HCT116 (cell line): Measurements from ENCODE around the gene KCTD15. TPM values are rescaled to one million over a fixed set of nuclear protein-coding genes. Genes with fewer than 3 reads are reported as not detected.

Experiments used
- ATAC-seq: fragments of 200-7000 bp; cut with Tn5 transposase; 2 replicates; pipeline ENCODE4 v1.9.1; 2020; ENCODE audit warnings: mild to moderate bottlenecking, moderate library complexity
- BruUV-seq: library from RNA; stranded (reverse); fragments of 400-500 nt; replicated peaks from 2 replicates; lab custom pipeline; 2021; lab: Mats Ljungman, UMichigan
- CTCF ChIA-PET: fragments of 300-600 bp; sonication (Branson Sonifier 250); formaldehyde crosslinking; loops from one replicate; lab custom pipeline; 2021; ENCODE audit warnings: antibody characterized with exemption; lab: Charles Lee
- POLR2A ChIA-PET: fragments of 300-600, 350-600 bp; sonication (Branson Sonifier 250); formaldehyde crosslinking; loops from one replicate; lab custom pipeline; 2021; ENCODE audit warnings: antibody characterized with exemption; lab: Charles Lee
- RAD21 ChIA-PET, 2 experiments: fragments of 300-600 bp; sonication (Branson Sonifier 250); formaldehyde crosslinking; loops; one replicate each; lab custom pipeline; 2023; ENCODE audit warnings: low total read pairs in 2 of 2; ENCODE audit not compliant: uncharacterized antibody in 2 of 2, unreplicated experiment in 2 of 2, low non-redundant PET in 1 of 2; lab: Charles Lee
- DNase-seq: peaks from one replicate; pipeline ENCODE4 v3.0.0-alpha.2; 2010; ENCODE audit warnings: low read depth, low spot score
- H2AFZ ChIP-seq: fragments of 200-600 bp; shearing (Covaris generic), sonication (generic); 2 replicates; pipeline ENCODE4 v1.6.1; 2017; ENCODE audit warnings: low read depth, mixed run types, mixed read lengths, antibody characterized with exemption, low read length; ENCODE audit not compliant: poor library complexity, severe bottlenecking
- H3K27ac ChIP-seq: 2 replicates; pipeline ENCODE4 v1.5.1; 2012; ENCODE audit warnings: low read depth, low read length
- H3K27me3 ChIP-seq: fragments of 200-600 bp; sonication (generic); 2 replicates; pipeline ENCODE4 v1.6.1; 2016; ENCODE audit warnings: mixed run types, low read length, mixed read lengths; ENCODE audit not compliant: insufficient read depth
- H3K36me3 ChIP-seq, 2 experiments: fragments of 200-500 bp in 1 of 2; fragments of 200-600 bp in 1 of 2; sonication (Bioruptor generic) in 1 of 2; sonication (generic) in 1 of 2; 2 replicates each; pipeline versions ENCODE4 v1.5.1 to v1.6.1; 2014 to 2016; ENCODE audit warnings: low read length in 2 of 2, inconsistent platforms in 1 of 2, mixed read lengths in 1 of 2, mixed run types in 1 of 2; ENCODE audit not compliant: insufficient read depth in 2 of 2, control insufficient read depth in 1 of 2
- H3K4me1 ChIP-seq, 2 experiments: fragments of 200-600 bp in 1 of 2; sonication (generic) in 1 of 2; 2 replicates each; pipeline versions ENCODE4 v1.5.1 to v1.6.1; 2012 to 2017; ENCODE audit warnings: low read length in 2 of 2, inconsistent platforms in 1 of 2, mild to moderate bottlenecking in 1 of 2, mixed read lengths in 1 of 2, mixed run types in 1 of 2, moderate library complexity in 1 of 2; ENCODE audit not compliant: insufficient read depth in 2 of 2, control insufficient read depth in 1 of 2
- H3K4me2 ChIP-seq: fragments of 200-600 bp; sonication (generic); 2 replicates; pipeline ENCODE4 v1.6.1; 2017; ENCODE audit warnings: mixed run types, low read length, mixed read lengths
- H3K4me3 ChIP-seq, 2 experiments: fragments of 200-600 bp in 1 of 2; sonication (generic) in 1 of 2; replicated peaks in 1 of 2; 2 replicates each; pipeline ENCODE4 v1.5.1; 2011 to 2016; ENCODE audit warnings: low read length in 2 of 2, control low read depth in 1 of 2, low read depth in 1 of 2, mild to moderate bottlenecking in 1 of 2, mixed read lengths in 1 of 2, mixed run types in 1 of 2
- H3K79me2 ChIP-seq: fragments of 200-600 bp; sonication (generic); 2 replicates; pipeline ENCODE4 v1.6.1; 2017; ENCODE audit warnings: mild to moderate bottlenecking, mixed run types, low read length, moderate library complexity, mixed read lengths; ENCODE audit not compliant: insufficient read depth
- H3K9ac ChIP-seq: fragments of 200-600 bp; sonication (generic); 2 replicates; pipeline ENCODE4 v1.6.1; 2016; ENCODE audit warnings: low read length, mixed read lengths
- H3K9me2 ChIP-seq: fragments of 200-600 bp; sonication (generic), shearing (Covaris generic); 2 replicates; pipeline ENCODE4 v1.6.1; 2017; ENCODE audit warnings: mixed run types, mild to moderate bottlenecking, moderate library complexity; ENCODE audit not compliant: insufficient read depth
- H3K9me3 ChIP-seq, 2 experiments: fragments of 200-500 bp in 1 of 2; fragments of 200-600 bp in 1 of 2; sonication (Bioruptor generic) in 1 of 2; sonication (generic) in 1 of 2; 2 replicates each; pipeline ENCODE4 v1.6.1; 2014 to 2017; ENCODE audit warnings: low read length in 2 of 2, mixed read lengths in 2 of 2, inconsistent platforms in 1 of 2, low read depth in 1 of 2, mild to moderate bottlenecking in 1 of 2, mixed run types in 1 of 2, moderate library complexity in 1 of 2; ENCODE audit not compliant: control insufficient read depth in 1 of 2, insufficient read depth in 1 of 2
- H4K20me1 ChIP-seq: fragments of 200-600 bp; sonication (generic), shearing (Covaris generic); 2 replicates; pipeline ENCODE4 v1.6.1; 2017; ENCODE audit warnings: mixed run types, mild to moderate bottlenecking, moderate library complexity; ENCODE audit not compliant: insufficient read depth
- ATF3 ChIP-seq: IDR thresholded peaks from 2 replicates; pipeline ENCODE4 v1.6.1; 2012
- CBX3 ChIP-seq: IDR thresholded peaks from 2 replicates; pipeline ENCODE4 v1.6.1; 2012; ENCODE audit warnings: low read depth
- EZH2 ChIP-seq: fragments of 200-600 bp; sonication (generic); IDR thresholded peaks from 2 replicates; pipeline ENCODE4 v1.6.1; 2017; ENCODE audit warnings: antibody characterized with exemption, mixed run types
- EZH2phosphoT487 ChIP-seq: fragments of 200-600 bp; IDR thresholded peaks from 2 replicates; pipeline ENCODE4 v1.6.1; 2018; ENCODE audit warnings: antibody characterized with exemption, borderline replicate concordance
- JUND ChIP-seq: IDR thresholded peaks from 2 replicates; pipeline ENCODE4 v1.6.1; 2012
- MAX ChIP-seq: IDR thresholded peaks from 2 replicates; pipeline ENCODE4 v1.6.1; 2012
- POLR2A ChIP-seq: IDR thresholded peaks from 2 replicates; pipeline ENCODE4 v1.7.0; 2011; ENCODE audit warnings: borderline replicate concordance; ENCODE audit not compliant: insufficient read depth, insufficient read length; ENCODE audit errors: extremely low read depth
- POLR2AphosphoS5 ChIP-seq: IDR thresholded peaks from 2 replicates; pipeline ENCODE4 v1.6.1; 2011; ENCODE audit warnings: mild to moderate bottlenecking, low read depth, low read length, moderate library complexity
- RAD21 ChIP-seq: IDR thresholded peaks from 2 replicates; pipeline ENCODE4 v1.6.1; 2012; ENCODE audit warnings: low read depth, mild to moderate bottlenecking
- SIN3A ChIP-seq: IDR thresholded peaks from 2 replicates; pipeline ENCODE4 v1.6.1; 2012; ENCODE audit warnings: low read depth
- SRF ChIP-seq: IDR thresholded peaks from 2 replicates; pipeline ENCODE4 v1.6.1; 2012; ENCODE audit warnings: low read depth
- YY1 ChIP-seq: IDR thresholded peaks from 2 replicates; pipeline ENCODE4 v1.6.1; 2011; ENCODE audit warnings: low read length, low read depth, moderate library complexity, mild to moderate bottlenecking; ENCODE audit not compliant: insufficient replicate concordance; ENCODE audit errors: extremely low read depth
- ZFX ChIP-seq: fragments of 450-650 bp; IDR thresholded peaks from 2 replicates; pipeline ENCODE4 v1.6.1; 2017
- ZNF274 ChIP-seq: fragments of 200-500 bp; sonication (Bioruptor generic); IDR thresholded peaks from 2 replicates; pipeline ENCODE4 v1.6.1; 2014; ENCODE audit warnings: mild to moderate bottlenecking, low read depth, low read length, inconsistent platforms
- intact Hi-C: fragments of 100-400 bp; cut with micrococcal nuclease; formaldehyde crosslinking; loops from 2 replicates; pipeline ENCODE4 v1.10.0; 2022
- total RNA-seq: library from RNA; stranded (reverse); gene quantifications from one replicate; pipeline ENCODE4 v1.2.1, GENCODE V29; 2021; ENCODE audit not compliant: unreplicated experiment
- TF ChIP-seq, protein P1 (sequence below): IDR thresholded peaks from 2 replicates; pipeline ENCODE4 v1.6.1; 2011; ENCODE audit warnings: mild to moderate bottlenecking, low read length, moderate library complexity; ENCODE audit not compliant: insufficient replicate concordance; ENCODE audit errors: extremely low read depth
- TF ChIP-seq, protein P2 (sequence below): IDR thresholded peaks from 2 replicates; pipeline ENCODE4 v1.6.1; 2012; ENCODE audit warnings: low read depth

Gene KCTD15
- total RNA-seq, 1 experiment from 2014 or later, result 29.2 TPM

GRCh38 chr19:33831825-33832224 is 35.2 kb downstream of the KCTD15 start:
- Histone ChIP-seq H3K4me3 (no peak overlapping the region), H4K20me1 (no peaks in the 10 kb centered on the region), H3K27ac (no peak overlapping the region), H3K9me3 (no peaks in the 10 kb centered on the region), H3K79me2 (no peaks in the 10 kb centered on the region), H3K9ac (no peak overlapping the region), H3K36me3 (no peaks in the 10 kb centered on the region), H3K9me2 (no peaks in the 10 kb centered on the region), H3K4me1 (no peaks in the 10 kb centered on the region), H3K27me3 (no peaks in the 10 kb centered on the region), H3K4me2 (no peak overlapping the region), H2AFZ (no peak overlapping the region)
- POLR2A ChIA-PET, result no interaction called here
- intact Hi-C loops, result no loop called here
- ATAC-seq (no peak), DNase-seq (no peak)
- BruUV-seq, result no TSS peak
- CTCF ChIA-PET, result no interaction called here
- RAD21 ChIA-PET, result no interaction called here
- no peak for TF ChIP-seq JUND
- TF ChIP-seq EZH2phosphoT487, result no peak
- TF ChIP-seq SRF, result no peak
- TF ChIP-seq ZNF274, result no peak
- no peak for TF ChIP-seq ATF3

GRCh38 chr19:33832633-33833032 is 36.0 kb downstream of the KCTD15 start:
- Histone ChIP-seq H3K4me2 (no peak overlapping the region), H3K9me3 (no peaks in the 10 kb centered on the region), H3K27me3 (no peaks in the 10 kb centered on the region), H3K36me3 (no peaks in the 10 kb centered on the region), H4K20me1 (no peaks in the 10 kb centered on the region), H3K79me2 (no peaks in the 10 kb centered on the region), H3K9me2 (no peaks in the 10 kb centered on the region), H3K4me1 (no peaks in the 10 kb centered on the region), H3K27ac (no peak overlapping the region), H3K9ac (no peak overlapping the region), H2AFZ (no peak overlapping the region), H3K4me3 (no peak overlapping the region)
- intact Hi-C loops, result no loop called here
- ATAC-seq (no peak), DNase-seq (no peak)
- POLR2A ChIA-PET, result no interaction called here
- CTCF ChIA-PET, result no interaction called here
- RAD21 ChIA-PET, result no interaction called here
- no TSS peak for BruUV-seq
- TF ChIP-seq RAD21, result no peak
- no peak for TF ChIP-seq JUND
- no peak for TF ChIP-seq EZH2phosphoT487
- no peak for TF ChIP-seq ZFX
- no peak for TF ChIP-seq EZH2
- TF ChIP-seq, protein P1, sequence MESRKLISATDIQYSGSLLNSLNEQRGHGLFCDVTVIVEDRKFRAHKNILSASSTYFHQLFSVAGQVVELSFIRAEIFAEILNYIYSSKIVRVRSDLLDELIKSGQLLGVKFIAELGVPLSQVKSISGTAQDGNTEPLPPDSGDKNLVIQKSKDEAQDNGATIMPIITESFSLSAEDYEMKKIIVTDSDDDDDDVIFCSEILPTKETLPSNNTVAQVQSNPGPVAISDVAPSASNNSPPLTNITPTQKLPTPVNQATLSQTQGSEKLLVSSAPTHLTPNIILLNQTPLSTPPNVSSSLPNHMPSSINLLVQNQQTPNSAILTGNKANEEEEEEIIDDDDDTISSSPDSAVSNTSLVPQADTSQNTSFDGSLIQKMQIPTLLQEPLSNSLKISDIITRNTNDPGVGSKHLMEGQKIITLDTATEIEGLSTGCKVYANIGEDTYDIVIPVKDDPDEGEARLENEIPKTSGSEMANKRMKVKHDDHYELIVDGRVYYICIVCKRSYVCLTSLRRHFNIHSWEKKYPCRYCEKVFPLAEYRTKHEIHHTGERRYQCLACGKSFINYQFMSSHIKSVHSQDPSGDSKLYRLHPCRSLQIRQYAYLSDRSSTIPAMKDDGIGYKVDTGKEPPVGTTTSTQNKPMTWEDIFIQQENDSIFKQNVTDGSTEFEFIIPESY, result no peak
- TF ChIP-seq YY1, result no peak
- TF ChIP-seq ATF3, result no peak
- TF ChIP-seq CBX3, result no peak
- no peak for TF ChIP-seq POLR2AphosphoS5
- TF ChIP-seq, protein P2, sequence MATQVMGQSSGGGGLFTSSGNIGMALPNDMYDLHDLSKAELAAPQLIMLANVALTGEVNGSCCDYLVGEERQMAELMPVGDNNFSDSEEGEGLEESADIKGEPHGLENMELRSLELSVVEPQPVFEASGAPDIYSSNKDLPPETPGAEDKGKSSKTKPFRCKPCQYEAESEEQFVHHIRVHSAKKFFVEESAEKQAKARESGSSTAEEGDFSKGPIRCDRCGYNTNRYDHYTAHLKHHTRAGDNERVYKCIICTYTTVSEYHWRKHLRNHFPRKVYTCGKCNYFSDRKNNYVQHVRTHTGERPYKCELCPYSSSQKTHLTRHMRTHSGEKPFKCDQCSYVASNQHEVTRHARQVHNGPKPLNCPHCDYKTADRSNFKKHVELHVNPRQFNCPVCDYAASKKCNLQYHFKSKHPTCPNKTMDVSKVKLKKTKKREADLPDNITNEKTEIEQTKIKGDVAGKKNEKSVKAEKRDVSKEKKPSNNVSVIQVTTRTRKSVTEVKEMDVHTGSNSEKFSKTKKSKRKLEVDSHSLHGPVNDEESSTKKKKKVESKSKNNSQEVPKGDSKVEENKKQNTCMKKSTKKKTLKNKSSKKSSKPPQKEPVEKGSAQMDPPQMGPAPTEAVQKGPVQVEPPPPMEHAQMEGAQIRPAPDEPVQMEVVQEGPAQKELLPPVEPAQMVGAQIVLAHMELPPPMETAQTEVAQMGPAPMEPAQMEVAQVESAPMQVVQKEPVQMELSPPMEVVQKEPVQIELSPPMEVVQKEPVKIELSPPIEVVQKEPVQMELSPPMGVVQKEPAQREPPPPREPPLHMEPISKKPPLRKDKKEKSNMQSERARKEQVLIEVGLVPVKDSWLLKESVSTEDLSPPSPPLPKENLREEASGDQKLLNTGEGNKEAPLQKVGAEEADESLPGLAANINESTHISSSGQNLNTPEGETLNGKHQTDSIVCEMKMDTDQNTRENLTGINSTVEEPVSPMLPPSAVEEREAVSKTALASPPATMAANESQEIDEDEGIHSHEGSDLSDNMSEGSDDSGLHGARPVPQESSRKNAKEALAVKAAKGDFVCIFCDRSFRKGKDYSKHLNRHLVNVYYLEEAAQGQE, result no peak
- TF ChIP-seq MAX, result no peak
- no peak for TF ChIP-seq SIN3A
- TF ChIP-seq POLR2A, result no peak
